HG03064 (cell line): ENCODE measurements around the gene SLAMF6.
"Not testable (repeated sequence)": the region's sequence is repeated elsewhere in the genome, so short reads cannot be mapped to it uniquely, and the experiment has no call there.

Experiments
- ATAC-seq: cut with Tn5 transposase; IDR thresholded peaks from one replicate; pipeline ENCODE4 v1.9.1; 2021; ENCODE audit warnings: low read depth; ENCODE audit not compliant: unreplicated experiment

SLAMF6 gene

GRCh38 chr1:160522622-160523345 is at the start of gene SLAMF6:
SLAMF6 (minus strand) TSS chr1:160523255; CDS start chr1:160523192, 63 bp downstream.
- no peak for ATAC-seq

GRCh38 chr1:160570840-160571239 is 47.8 kb upstream of the SLAMF6 start:
- no peak for ATAC-seq

- no peak for ATAC-seq
Measured at GRCh38 chr1:160569806-160570205, 46.8 kb upstream of the SLAMF6 start.

GRCh38 chr1:160567858-160568682 is 45.0 kb upstream of the SLAMF6 start:
- no peak for ATAC-seq

- no peak for ATAC-seq
Measured at GRCh38 chr1:160567341-160567740, 44.3 kb upstream of the SLAMF6 start.

- no peak for ATAC-seq
Measured at GRCh38 chr1:160565564-160565963, 42.5 kb upstream of the SLAMF6 start.

- not testable (repeated sequence) for ATAC-seq
Measured at GRCh38 chr1:160563230-160563629, 40.2 kb upstream of the SLAMF6 start.

- ATAC-seq = not testable (repeated sequence)
Measured at GRCh38 chr1:160562745-160563144, 39.7 kb upstream of the SLAMF6 start.

- ATAC-seq = no peak
Measured at GRCh38 chr1:160560806-160561205, 37.8 kb upstream of the SLAMF6 start.

GRCh38 chr1:160560045-160560705 is 37.1 kb upstream of the SLAMF6 start:
- ATAC-seq = no peak

- ATAC-seq = not testable (repeated sequence)
Measured at GRCh38 chr1:160559437-160559836, 36.4 kb upstream of the SLAMF6 start.

GRCh38 chr1:160558660-160559380 is 35.8 kb upstream of the SLAMF6 start:
- ATAC-seq = no peak

GRCh38 chr1:160553778-160554177 is 30.7 kb upstream of the SLAMF6 start:
- ATAC-seq = no peak

GRCh38 chr1:160552425-160552824 is 29.4 kb upstream of the SLAMF6 start:
- ATAC-seq = no peak

GRCh38 chr1:160550572-160551034 is 27.5 kb upstream of the SLAMF6 start:
- ATAC-seq = no peak

- no peak for ATAC-seq
Measured at GRCh38 chr1:160549665-160550006, 26.6 kb upstream of the SLAMF6 start.

- ATAC-seq = peak; percentile 50
Measured at GRCh38 chr1:160548960-160549664, 26.1 kb upstream of the SLAMF6 start.

GRCh38 chr1:160548183-160548582 is 25.1 kb upstream of the SLAMF6 start:
- ATAC-seq = no peak

- ATAC-seq = no peak
Measured at GRCh38 chr1:160547422-160547821, 24.4 kb upstream of the SLAMF6 start.

GRCh38 chr1:160546942-160547341 is 23.9 kb upstream of the SLAMF6 start:
- ATAC-seq = no peak
